ENCODE measurements around the gene UPK1B.

The UPK1B gene

GRCh38 chr3:119176778-119177177 lies 3.4 kb downstream of the UPK1B start:
- no peak for DNase-seq (ENCODE audit: low read depth)

- DNase-seq (ENCODE audit: low read depth), result no peak
These were observed 3.9 kb downstream of the UPK1B start for GRCh38 chr3:119177321-119177720.

- no peak for DNase-seq (ENCODE audit: low read depth)
These were observed 8.4 kb downstream of the UPK1B start for GRCh38 chr3:119181765-119182164.

- no peak for DNase-seq (ENCODE audit: low read depth)
These were observed 10.7 kb downstream of the UPK1B start for GRCh38 chr3:119184111-119184510.

GRCh38 chr3:119184796-119185570 lies 11.6 kb downstream of the UPK1B start:
- DNase-seq (ENCODE audit: low read depth), result no peak

- no peak for DNase-seq (ENCODE audit: low read depth)
These were observed 13.9 kb downstream of the UPK1B start for GRCh38 chr3:119187266-119187665.

GRCh38 chr3:119191800-119192199 lies 18.4 kb downstream of the UPK1B start:
- no peak for DNase-seq (ENCODE audit: low read depth)

GRCh38 chr3:119194237-119195150 lies 21.1 kb downstream of the UPK1B start:
- no peak for DNase-seq (ENCODE audit: low read depth)

- DNase-seq (ENCODE audit: low read depth), result no peak
These were observed 21.7 kb downstream of the UPK1B start for GRCh38 chr3:119195151-119195476.

- no peak for DNase-seq (ENCODE audit: low read depth)
These were observed 22.5 kb downstream of the UPK1B start for GRCh38 chr3:119195911-119196310.

GRCh38 chr3:119205209-119205608 lies 31.8 kb downstream of the UPK1B start:
- DNase-seq (ENCODE audit: low read depth), result no peak

GRCh38 chr3:119205685-119206084 lies 32.3 kb downstream of the UPK1B start:
- no peak for DNase-seq (ENCODE audit: low read depth)

GRCh38 chr3:119206611-119207511 lies 33.5 kb downstream of the UPK1B start:
- no peak for DNase-seq (ENCODE audit: low read depth)

- no peak for DNase-seq (ENCODE audit: low read depth)
These were observed 34.1 kb downstream of the UPK1B start for GRCh38 chr3:119207512-119207875.

- no peak for DNase-seq (ENCODE audit: low read depth)
These were observed 37.8 kb downstream of the UPK1B start for GRCh38 chr3:119211193-119211592.

GRCh38 chr3:119211803-119212202 lies 38.4 kb downstream of the UPK1B start:
- DNase-seq (ENCODE audit: low read depth), result no peak

GRCh38 chr3:119219069-119219468 lies 45.7 kb downstream of the UPK1B start:
- DNase-seq (ENCODE audit: low read depth), result no peak

- no peak for DNase-seq (ENCODE audit: low read depth)
These were observed 46.8 kb downstream of the UPK1B start for GRCh38 chr3:119220198-119220597.

GRCh38 chr3:119220970-119221667 lies 47.7 kb downstream of the UPK1B start:
- DNase-seq (ENCODE audit: low read depth), result no peak

GRCh38 chr3:119221779-119222320 lies 48.5 kb downstream of the UPK1B start:
- no peak for DNase-seq (ENCODE audit: low read depth)

GRCh38 chr3:119222391-119222790 lies 49.0 kb downstream of the UPK1B start:
- no peak for DNase-seq (ENCODE audit: low read depth)

All from T-helper 22 cell (primary cell).